GM18508 (cell line): ENCODE data around the gene GPR4.
"Not testable (repeated sequence)": the region's sequence is repeated elsewhere in the genome, so short reads cannot be mapped to it uniquely, and the experiment has no call there.

ENCODE experiments used
- ATAC-seq: cut with Tn5 transposase; IDR thresholded peaks from one replicate; pipeline ENCODE4 v1.9.1; 2021; ENCODE audit warnings: moderate number of reproducible peaks; ENCODE audit not compliant: insufficient read depth, unreplicated experiment

GPR4 gene

GRCh38 chr19:45628219-45628618 lies 26.2 kb upstream of the GPR4 start:
- ATAC-seq, result not testable (repeated sequence)

GRCh38 chr19:45623984-45624383 lies 22.0 kb upstream of the GPR4 start:
- ATAC-seq, result no peak

- ATAC-seq, result no peak
Observed at GRCh38 chr19:45621976-45622503, 20.0 kb upstream of the GPR4 start.

- ATAC-seq, result no peak
Observed at GRCh38 chr19:45621389-45621788, 19.4 kb upstream of the GPR4 start.

- ATAC-seq, result no peak
Observed at GRCh38 chr19:45616704-45617017, 14.6 kb upstream of the GPR4 start.

- ATAC-seq, result no peak
Observed at GRCh38 chr19:45615795-45616703, 14.0 kb upstream of the GPR4 start.

GRCh38 chr19:45615056-45615455 lies 13.0 kb upstream of the GPR4 start:
- ATAC-seq, result not testable (repeated sequence)

GRCh38 chr19:45613926-45614725 lies 12.1 kb upstream of the GPR4 start:
- ATAC-seq, result no peak

GRCh38 chr19:45608948-45609347 lies 6.9 kb upstream of the GPR4 start:
- no peak for ATAC-seq

GRCh38 chr19:45607071-45608029 lies 5.3 kb upstream of the GPR4 start:
- ATAC-seq, result no peak

- no peak for ATAC-seq
Observed at GRCh38 chr19:45601115-45601514, 897 bp downstream of the GPR4 start.

- ATAC-seq, result no peak
Observed at GRCh38 chr19:45600340-45600885, 1.6 kb downstream of the GPR4 start.

GRCh38 chr19:45599286-45599685 lies 2.7 kb downstream of the GPR4 start:
- ATAC-seq, result no peak

GRCh38 chr19:45598267-45599001 lies 3.6 kb downstream of the GPR4 start:
- ATAC-seq, result no peak

- no peak for ATAC-seq
Observed at GRCh38 chr19:45597425-45598111, 4.4 kb downstream of the GPR4 start.

GRCh38 chr19:45595814-45596213 lies 6.2 kb downstream of the GPR4 start:
- no peak for ATAC-seq

GRCh38 chr19:45593520-45593919 lies 8.5 kb downstream of the GPR4 start:
- no peak for ATAC-seq

GRCh38 chr19:45592366-45592765 lies 9.6 kb downstream of the GPR4 start:
- no peak for ATAC-seq

GRCh38 chr19:45591638-45592005 lies 10.4 kb downstream of the GPR4 start:
- ATAC-seq, result no peak
